OCI-LY3 (cell line): ENCODE measurements around the gene NR5A1.

ENCODE experiments used
- EZH2phosphoT487 ChIP-seq: fragments of 200-600 bp; shearing (Covaris generic); IDR thresholded peaks from 2 replicates; pipeline ENCODE4 v1.6.1; 2018; ENCODE audit warnings: antibody characterized with exemption, mixed run types, low read depth
- TF ChIP-seq, protein P1 (sequence below): fragments of 200-600, 300-600 bp; sonication (generic); IDR thresholded peaks from 2 replicates; pipeline ENCODE4 v1.5.1; 2014; ENCODE audit warnings: antibody characterized with exemption, low read length, low read depth

DNA sequence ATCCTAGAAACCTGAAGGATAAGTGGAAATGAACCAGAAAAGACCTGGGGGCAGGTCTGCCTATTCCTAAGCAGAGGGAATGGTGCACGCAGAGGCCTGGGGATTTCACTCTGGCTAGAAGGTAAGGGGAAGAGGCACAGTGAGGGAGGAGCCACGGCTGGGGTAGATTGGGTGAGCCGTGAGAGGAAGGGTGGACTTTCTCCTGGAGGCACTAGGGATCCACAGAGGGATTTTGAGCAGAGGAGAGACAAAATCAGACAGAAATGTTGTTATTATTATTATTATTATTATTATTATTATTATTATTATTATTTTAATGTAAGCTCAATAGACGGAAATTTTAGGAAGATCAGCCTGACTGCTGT is 59.9 kb downstream of the NR5A1 start:
- TF ChIP-seq, protein P1, sequence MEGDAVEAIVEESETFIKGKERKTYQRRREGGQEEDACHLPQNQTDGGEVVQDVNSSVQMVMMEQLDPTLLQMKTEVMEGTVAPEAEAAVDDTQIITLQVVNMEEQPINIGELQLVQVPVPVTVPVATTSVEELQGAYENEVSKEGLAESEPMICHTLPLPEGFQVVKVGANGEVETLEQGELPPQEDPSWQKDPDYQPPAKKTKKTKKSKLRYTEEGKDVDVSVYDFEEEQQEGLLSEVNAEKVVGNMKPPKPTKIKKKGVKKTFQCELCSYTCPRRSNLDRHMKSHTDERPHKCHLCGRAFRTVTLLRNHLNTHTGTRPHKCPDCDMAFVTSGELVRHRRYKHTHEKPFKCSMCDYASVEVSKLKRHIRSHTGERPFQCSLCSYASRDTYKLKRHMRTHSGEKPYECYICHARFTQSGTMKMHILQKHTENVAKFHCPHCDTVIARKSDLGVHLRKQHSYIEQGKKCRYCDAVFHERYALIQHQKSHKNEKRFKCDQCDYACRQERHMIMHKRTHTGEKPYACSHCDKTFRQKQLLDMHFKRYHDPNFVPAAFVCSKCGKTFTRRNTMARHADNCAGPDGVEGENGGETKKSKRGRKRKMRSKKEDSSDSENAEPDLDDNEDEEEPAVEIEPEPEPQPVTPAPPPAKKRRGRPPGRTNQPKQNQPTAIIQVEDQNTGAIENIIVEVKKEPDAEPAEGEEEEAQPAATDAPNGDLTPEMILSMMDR, result no peak
- no peak for TF ChIP-seq EZH2phosphoT487
